Ishikawa (cell line): ENCODE measurements around the gene RUNX1.

Experiments
- CREB1 ChIP-seq: IDR thresholded peaks from 2 replicates; pipeline ENCODE4 v1.6.1; 2012; ENCODE audit warnings: low read depth
- EGR1 ChIP-seq: IDR thresholded peaks from 2 replicates; pipeline ENCODE4 v1.6.1; 2012
- RAD21 ChIP-seq: IDR thresholded peaks from 2 replicates; pipeline ENCODE4 v1.6.1; 2012; ENCODE audit warnings: low read depth
- TEAD4 ChIP-seq: IDR thresholded peaks from 2 replicates; pipeline ENCODE4 v1.6.1; 2012
- YY1 ChIP-seq: IDR thresholded peaks from 2 replicates; pipeline ENCODE4 v1.6.1; 2012; ENCODE audit warnings: low read depth
- TF ChIP-seq, protein P1 (sequence below): IDR thresholded peaks from 2 replicates; pipeline ENCODE4 v1.6.1; 2012

- TF ChIP-seq, protein P1, sequence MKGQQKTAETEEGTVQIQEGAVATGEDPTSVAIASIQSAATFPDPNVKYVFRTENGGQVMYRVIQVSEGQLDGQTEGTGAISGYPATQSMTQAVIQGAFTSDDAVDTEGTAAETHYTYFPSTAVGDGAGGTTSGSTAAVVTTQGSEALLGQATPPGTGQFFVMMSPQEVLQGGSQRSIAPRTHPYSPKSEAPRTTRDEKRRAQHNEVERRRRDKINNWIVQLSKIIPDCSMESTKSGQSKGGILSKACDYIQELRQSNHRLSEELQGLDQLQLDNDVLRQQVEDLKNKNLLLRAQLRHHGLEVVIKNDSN: no peak
- TF ChIP-seq RAD21 (no peak), YY1 (no peak), TEAD4 (no peak), EGR1 (no peak), CREB1 (no peak)
Measured at GRCh38 chr21:34743285-34743684, 305.8 kb downstream of the RUNX1 start.
